ENCODE data around the gene ATP1A4.
"Not testable (repeated sequence)": the region's sequence is repeated elsewhere in the genome, so short reads cannot be mapped to it uniquely, and the experiment has no call there.

ATP1A4 gene

GRCh38 chr1:160115545-160116282, 35.7 kb upstream of the ATP1A4 start, which contains the start of gene ATP1A2:
ATP1A2 (plus strand) TSS chr1:160115759; CDS start chr1:160115862, 103 bp downstream.
- H3K4me3 ChIP-seq (ENCODE audit: low read length): no peak within 1 kb of the TSS
- no peak within 1 kb of the TSS for H2AFZ ChIP-seq (ENCODE audit: low read depth, low read length)
- H3K9me3 ChIP-seq (ENCODE audit: low read length): no peaks in the 10 kb centered on the region
- H3K27me3 ChIP-seq (ENCODE audit: insufficient read depth, low read length): no peaks in the 10 kb centered on the region
- H3K4me1 ChIP-seq (ENCODE audit: insufficient read depth, low read length): peaks cover 14% of the 10 kb centered on the region
- no peaks in the 10 kb centered on the region for H3K36me3 ChIP-seq (ENCODE audit: insufficient read depth, low read length)

DNA sequence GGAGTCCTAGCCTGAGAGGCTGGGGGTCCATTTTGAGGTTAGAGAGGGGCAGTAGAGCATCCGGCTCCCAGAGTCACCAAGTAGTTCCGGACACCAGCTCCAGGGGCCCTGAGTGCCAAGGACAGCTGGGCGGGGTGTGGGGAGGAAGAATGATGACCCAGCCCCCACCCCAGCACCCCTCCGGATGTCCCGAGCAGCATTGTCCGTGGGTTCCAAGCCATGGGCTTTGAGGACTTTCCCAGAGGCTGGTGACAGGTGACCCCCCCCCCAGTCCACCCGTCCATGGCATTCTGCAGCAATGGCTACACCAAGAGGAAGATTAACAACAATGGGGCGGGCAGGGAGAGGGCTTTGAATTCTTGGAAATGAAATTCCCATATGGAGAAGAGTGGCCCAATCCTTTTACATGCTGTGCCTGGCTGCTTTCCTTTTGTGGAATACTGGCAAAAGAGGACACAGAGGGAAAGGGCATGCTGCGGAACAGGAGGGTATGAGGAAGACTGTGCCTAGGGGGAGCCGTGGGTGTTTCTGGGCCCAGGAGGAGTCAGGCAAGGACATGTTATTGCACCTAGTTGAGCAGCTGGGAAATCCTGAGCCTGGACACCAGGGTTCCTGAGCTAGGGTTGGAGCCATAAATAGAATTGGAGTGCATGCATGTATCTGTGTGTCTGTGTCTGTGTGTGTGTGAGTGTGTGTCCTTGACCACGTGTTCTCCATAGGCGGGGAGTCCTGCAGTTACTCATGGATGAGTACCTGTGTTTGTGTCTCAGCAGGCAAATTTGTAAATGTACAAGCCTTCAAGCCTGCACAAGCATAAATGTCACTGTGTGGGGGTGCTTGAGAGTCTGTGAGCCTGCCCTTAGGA, 34.9 kb upstream of the ATP1A4 start:
- peaks cover 14% of the 10 kb centered on the region for H3K4me1 ChIP-seq (ENCODE audit: insufficient read depth, low read length)
- H3K36me3 ChIP-seq (ENCODE audit: insufficient read depth, low read length): no peaks in the 10 kb centered on the region
- H3K4me3 ChIP-seq (ENCODE audit: low read length): no peak overlapping the region
- no peak overlapping the region for H2AFZ ChIP-seq (ENCODE audit: low read depth, low read length)
- H3K27me3 ChIP-seq (ENCODE audit: insufficient read depth, low read length): no peaks in the 10 kb centered on the region
- H3K9me3 ChIP-seq (ENCODE audit: low read length): no peaks in the 10 kb centered on the region

- Histone ChIP-seq H3K27me3 (ENCODE audit: insufficient read depth, low read length) (no peaks in the 10 kb centered on the region), H3K36me3 (ENCODE audit: insufficient read depth, low read length) (no peaks in the 10 kb centered on the region), H3K9me3 (ENCODE audit: low read length) (no peaks in the 10 kb centered on the region), H2AFZ (ENCODE audit: low read depth, low read length) (no peak overlapping the region), H3K4me3 (ENCODE audit: low read length) (no peak overlapping the region), H3K4me1 (ENCODE audit: insufficient read depth, low read length) (peaks cover 14% of the 10 kb centered on the region)
Measured at GRCh38 chr1:160117300-160117699, 34.1 kb upstream of the ATP1A4 start.

- no peak overlapping the region for H2AFZ ChIP-seq (ENCODE audit: low read depth, low read length)
- H3K4me1 ChIP-seq (ENCODE audit: insufficient read depth, low read length): peaks cover 14% of the 10 kb centered on the region
- no peaks in the 10 kb centered on the region for H3K27me3 ChIP-seq (ENCODE audit: insufficient read depth, low read length)
- H3K36me3 ChIP-seq (ENCODE audit: insufficient read depth, low read length): no peaks in the 10 kb centered on the region
- no peaks in the 10 kb centered on the region for H3K9me3 ChIP-seq (ENCODE audit: low read length)
- H3K4me3 ChIP-seq (ENCODE audit: low read length): no peak overlapping the region
Measured at GRCh38 chr1:160117709-160118183, 33.7 kb upstream of the ATP1A4 start.

DNA sequence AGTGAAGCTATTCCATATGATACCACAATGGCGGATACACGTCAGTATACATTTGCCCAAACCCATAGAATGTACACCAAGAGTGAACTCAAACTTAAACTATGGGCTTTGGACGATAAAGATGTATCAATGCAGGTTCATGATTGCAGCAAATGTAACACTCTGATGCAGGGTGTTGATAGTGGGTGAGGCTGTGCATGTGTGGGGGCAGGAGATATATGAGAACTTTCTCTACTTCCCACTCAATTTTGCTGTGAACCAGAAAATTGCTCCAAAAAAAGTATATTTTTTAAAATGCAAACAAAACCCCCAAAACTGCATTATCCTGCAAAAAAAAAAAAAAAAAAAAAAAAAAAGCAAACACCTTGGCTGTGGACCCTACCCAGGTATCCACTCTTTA, 32.5 kb upstream of the ATP1A4 start:
- Histone ChIP-seq H3K4me3 (ENCODE audit: low read length) (no peak overlapping the region), H3K36me3 (ENCODE audit: insufficient read depth, low read length) (no peaks in the 10 kb centered on the region), H3K4me1 (ENCODE audit: insufficient read depth, low read length) (peaks cover 14% of the 10 kb centered on the region)

DNA sequence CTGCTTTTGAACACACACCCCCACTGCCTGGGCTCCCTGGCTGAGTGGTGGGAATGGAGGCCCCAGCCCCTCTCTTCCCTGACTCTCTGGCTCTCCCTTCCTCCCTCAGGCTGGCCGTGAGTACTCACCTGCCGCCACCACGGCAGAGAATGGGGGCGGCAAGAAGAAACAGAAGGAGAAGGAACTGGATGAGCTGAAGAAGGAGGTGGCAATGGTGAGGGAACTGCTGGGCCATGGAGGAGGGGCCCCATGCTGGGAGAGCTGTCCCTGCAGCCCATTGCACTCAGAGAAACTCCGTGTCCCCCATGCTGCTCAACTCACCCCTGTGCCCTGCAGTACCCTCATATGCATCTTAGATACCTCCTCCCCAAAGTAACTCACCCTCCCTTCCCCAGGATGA, 30.6 kb upstream of the ATP1A4 start:
- H3K4me1 ChIP-seq (ENCODE audit: insufficient read depth, low read length): peaks cover 10% of the 10 kb centered on the region
- no peak overlapping the region for H2AFZ ChIP-seq (ENCODE audit: low read depth, low read length)
- no peaks in the 10 kb centered on the region for H3K9me3 ChIP-seq (ENCODE audit: low read length)
- H3K4me3 ChIP-seq (ENCODE audit: low read length): no peak overlapping the region
- H3K36me3 ChIP-seq (ENCODE audit: insufficient read depth, low read length): no peaks in the 10 kb centered on the region
- H3K27me3 ChIP-seq (ENCODE audit: insufficient read depth, low read length): no peaks in the 10 kb centered on the region

More for the DNA sequence above, 32.5 kb upstream of the ATP1A4 start:
- H2AFZ ChIP-seq (ENCODE audit: low read depth, low read length): no peak overlapping the region
- H3K9me3 ChIP-seq (ENCODE audit: low read length): no peaks in the 10 kb centered on the region
- H3K27me3 ChIP-seq (ENCODE audit: insufficient read depth, low read length): no peaks in the 10 kb centered on the region

- H3K9me3 ChIP-seq (ENCODE audit: low read length): no peaks in the 10 kb centered on the region
- no peaks in the 10 kb centered on the region for H3K27me3 ChIP-seq (ENCODE audit: insufficient read depth, low read length)
- no peak overlapping the region for H2AFZ ChIP-seq (ENCODE audit: low read depth, low read length)
- H3K4me3 ChIP-seq (ENCODE audit: low read length): no peak overlapping the region
- H3K36me3 ChIP-seq (ENCODE audit: insufficient read depth, low read length): no peaks in the 10 kb centered on the region
- H3K4me1 ChIP-seq (ENCODE audit: insufficient read depth, low read length): peaks cover 10% of the 10 kb centered on the region
Measured at GRCh38 chr1:160121388-160121787, 30.0 kb upstream of the ATP1A4 start.

DNA sequence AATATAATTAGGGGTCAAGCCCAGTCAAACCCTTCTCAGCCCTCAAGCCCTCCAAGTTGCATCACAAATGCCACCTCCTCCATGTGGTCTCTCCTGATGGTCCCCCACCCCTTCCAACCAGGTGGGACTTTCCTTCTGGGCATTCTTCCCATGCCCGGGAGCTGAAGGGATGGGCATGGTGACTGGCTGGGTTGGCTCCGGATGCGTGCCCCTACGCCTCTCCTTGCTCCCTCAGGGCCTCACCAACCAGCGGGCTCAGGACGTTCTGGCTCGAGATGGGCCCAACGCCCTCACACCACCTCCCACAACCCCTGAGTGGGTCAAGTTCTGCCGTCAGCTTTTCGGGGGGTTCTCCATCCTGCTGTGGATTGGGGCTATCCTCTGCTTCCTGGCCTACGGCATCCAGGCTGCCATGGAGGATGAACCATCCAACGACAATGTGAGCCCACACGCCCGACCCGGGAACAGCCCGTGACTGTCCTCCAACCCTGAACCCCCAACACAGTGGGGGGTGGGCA, 28.4 kb upstream of the ATP1A4 start:
- no peak overlapping the region for H3K4me3 ChIP-seq (ENCODE audit: low read length)
- H3K4me1 ChIP-seq (ENCODE audit: insufficient read depth, low read length): peaks cover 4% of the 10 kb centered on the region
- no peaks in the 10 kb centered on the region for H3K36me3 ChIP-seq (ENCODE audit: insufficient read depth, low read length)
- H3K27me3 ChIP-seq (ENCODE audit: insufficient read depth, low read length): no peaks in the 10 kb centered on the region
- H3K9me3 ChIP-seq (ENCODE audit: low read length): no peaks in the 10 kb centered on the region
- no peak overlapping the region for H2AFZ ChIP-seq (ENCODE audit: low read depth, low read length)

DNA sequence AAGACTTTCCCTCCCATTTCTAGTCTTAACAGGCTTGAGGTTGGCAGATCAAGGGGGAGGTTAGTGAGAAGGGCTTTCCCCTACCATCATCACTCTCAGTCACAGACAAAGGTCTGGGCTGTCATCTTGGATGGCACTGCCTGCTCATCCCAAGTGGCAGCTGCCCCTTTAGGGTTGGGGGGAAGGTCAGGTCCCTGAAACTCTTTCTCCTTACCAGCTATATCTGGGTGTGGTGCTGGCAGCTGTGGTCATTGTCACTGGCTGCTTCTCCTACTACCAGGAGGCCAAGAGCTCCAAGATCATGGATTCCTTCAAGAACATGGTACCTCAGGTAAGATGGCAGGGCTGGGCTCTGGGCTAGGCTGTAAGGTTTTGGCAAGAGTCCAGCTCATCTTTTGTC, 27.7 kb upstream of the ATP1A4 start:
- no peaks in the 10 kb centered on the region for H3K4me1 ChIP-seq (ENCODE audit: insufficient read depth, low read length)
- no peak overlapping the region for H2AFZ ChIP-seq (ENCODE audit: low read depth, low read length)
- no peaks in the 10 kb centered on the region for H3K9me3 ChIP-seq (ENCODE audit: low read length)
- no peak overlapping the region for H3K4me3 ChIP-seq (ENCODE audit: low read length)
- no peaks in the 10 kb centered on the region for H3K36me3 ChIP-seq (ENCODE audit: insufficient read depth, low read length)
- H3K27me3 ChIP-seq (ENCODE audit: insufficient read depth, low read length): no peaks in the 10 kb centered on the region

GRCh38 chr1:160124705-160125478, 26.5 kb upstream of the ATP1A4 start:
- Histone ChIP-seq H3K9me3 (ENCODE audit: low read length) (no peaks in the 10 kb centered on the region), H3K4me1 (ENCODE audit: insufficient read depth, low read length) (no peaks in the 10 kb centered on the region), H3K27me3 (ENCODE audit: insufficient read depth, low read length) (no peaks in the 10 kb centered on the region), H3K4me3 (ENCODE audit: low read length) (no peak overlapping the region), H3K36me3 (ENCODE audit: insufficient read depth, low read length) (no peaks in the 10 kb centered on the region), H2AFZ (ENCODE audit: low read depth, low read length) (no peak overlapping the region)

- no peak overlapping the region for H2AFZ ChIP-seq (ENCODE audit: low read depth, low read length)
- H3K4me1 ChIP-seq (ENCODE audit: insufficient read depth, low read length): no peaks in the 10 kb centered on the region
- no peaks in the 10 kb centered on the region for H3K27me3 ChIP-seq (ENCODE audit: insufficient read depth, low read length)
- no peaks in the 10 kb centered on the region for H3K36me3 ChIP-seq (ENCODE audit: insufficient read depth, low read length)
- no peaks in the 10 kb centered on the region for H3K9me3 ChIP-seq (ENCODE audit: low read length)
- no peak overlapping the region for H3K4me3 ChIP-seq (ENCODE audit: low read length)
Measured at GRCh38 chr1:160125746-160126145, 25.7 kb upstream of the ATP1A4 start.

DNA sequence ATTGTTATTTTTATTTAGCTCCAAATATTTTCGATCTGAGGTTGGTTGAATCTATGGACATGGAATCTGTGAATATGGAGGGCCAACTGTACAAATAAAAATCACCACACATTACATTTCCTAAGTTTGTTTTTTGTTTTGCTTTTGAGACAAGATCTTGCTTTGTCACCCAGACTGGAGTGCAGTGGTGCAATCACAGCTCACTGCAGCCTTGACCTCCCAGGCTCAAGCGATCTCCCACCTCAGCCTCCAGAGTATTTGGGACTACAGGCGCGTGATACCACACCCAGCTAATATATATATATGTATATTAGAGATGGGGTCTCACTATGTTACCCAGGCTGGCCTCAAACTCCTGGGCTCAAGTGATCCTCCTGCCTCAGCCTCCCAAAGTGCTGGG, 25.1 kb upstream of the ATP1A4 start:
- not testable (repeated sequence) for H2AFZ ChIP-seq (ENCODE audit: low read depth, low read length); H3K4me1 ChIP-seq (ENCODE audit: insufficient read depth, low read length); H3K36me3 ChIP-seq (ENCODE audit: insufficient read depth, low read length)

More for the DNA sequence above, 25.1 kb upstream of the ATP1A4 start:
- H3K9me3 ChIP-seq (ENCODE audit: low read length); H3K4me3 ChIP-seq (ENCODE audit: low read length); H3K27me3 ChIP-seq (ENCODE audit: insufficient read depth, low read length): not testable (repeated sequence)

Data from neuron (in vitro differentiated cells).